Loucy (cell line): ENCODE measurements around the gene KY.

Source experiments
- CTCF ChIP-seq: fragments of 200-600 bp; sonication (generic); conservative IDR thresholded peaks from 2 replicates; pipeline ENCODE4 v1.5.1; 2014; ENCODE audit warnings: mild to moderate bottlenecking, antibody characterized with exemption, low read length
- EZH2phosphoT487 ChIP-seq: fragments of 200-600 bp; IDR thresholded peaks from 2 replicates; pipeline ENCODE4 v1.6.1; 2018; ENCODE audit warnings: antibody characterized with exemption, mild to moderate bottlenecking, moderate library complexity, borderline replicate concordance

- TF ChIP-seq CTCF: no peak
- TF ChIP-seq EZH2phosphoT487: no peak
These were observed 50.6 kb downstream of the KY start for GRCh38 chr3:134600206-134600605.
